Hematopoietic multipotent progenitor cell treated with erythropoietin and hydrocortisone succinate and interleukin-3 and kit ligand, for 15 days (in vitro differentiated cells): Measurements from ENCODE around the gene TSC22D1.
"Not testable (repeated sequence)": the region's sequence is repeated elsewhere in the genome, so short reads cannot be mapped to it uniquely, and the experiment has no call there.

ENCODE experiments used
- DNase-seq: peaks from one replicate; pipeline ENCODE4 v3.0.0-alpha.2; 2015; ENCODE audit warnings: low spot score

Gene TSC22D1

GRCh38 chr13:44575741-44576350, at the start of gene TSC22D1:
Gene TSC22D1 (minus strand): TSS chr13:44576330. CDS start chr13:44576074, 256 bp downstream.
- no peak for DNase-seq

- no peak for DNase-seq
Measured at GRCh38 chr13:44622708-44623107, 46.6 kb upstream of the TSC22D1 start.

- DNase-seq: no peak
Measured at GRCh38 chr13:44622261-44622660, 46.1 kb upstream of the TSC22D1 start.

- DNase-seq: no peak
Measured at GRCh38 chr13:44620057-44620456, 43.9 kb upstream of the TSC22D1 start.

DNA sequence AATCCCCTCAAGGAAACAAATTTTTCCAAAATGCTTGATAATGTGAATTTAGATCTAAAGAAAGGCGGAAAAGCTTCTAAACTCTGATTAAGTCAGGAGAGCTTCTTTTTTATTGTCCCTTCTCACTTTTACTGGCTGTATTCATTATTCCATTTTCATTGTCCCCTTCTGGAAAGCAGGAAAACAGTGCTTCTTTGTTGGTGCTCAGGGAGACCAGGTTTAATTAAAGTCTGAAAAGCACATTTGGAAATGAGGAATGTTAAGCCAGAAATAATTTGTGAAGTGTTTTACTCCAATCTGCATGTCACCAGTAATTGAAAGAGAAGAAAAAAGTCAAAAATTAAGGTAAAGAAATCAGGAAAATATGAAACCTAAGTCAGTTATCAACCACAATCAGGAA, 43.5 kb upstream of the TSC22D1 start:
- no peak for DNase-seq

DNA sequence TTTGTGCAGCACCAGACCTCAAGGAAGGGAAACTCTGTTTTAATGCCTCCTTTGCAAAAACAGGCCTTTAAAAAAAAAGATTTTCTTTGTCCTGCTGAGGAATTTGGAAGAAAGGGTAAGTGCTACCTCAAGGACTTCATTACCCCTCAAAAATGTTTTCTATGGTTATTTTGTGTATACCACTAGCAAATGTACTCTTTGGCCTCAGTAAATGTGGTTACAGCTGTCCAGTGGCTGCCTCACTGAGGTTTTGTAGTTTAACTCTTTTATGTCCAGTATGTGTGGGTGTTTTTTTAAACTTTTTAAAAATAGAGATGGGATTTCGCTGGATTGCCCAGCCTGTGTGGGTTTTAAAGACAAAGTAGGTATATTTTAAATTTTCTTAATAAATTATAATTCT, 42.2 kb upstream of the TSC22D1 start:
- no peak for DNase-seq

GRCh38 chr13:44617648-44618047, 41.5 kb upstream of the TSC22D1 start:
- no peak for DNase-seq

- no peak for DNase-seq
Measured at GRCh38 chr13:44609137-44609536, 33.0 kb upstream of the TSC22D1 start.

- DNase-seq: no peak
Measured at GRCh38 chr13:44605721-44606120, 29.6 kb upstream of the TSC22D1 start.

GRCh38 chr13:44605275-44605674, 29.1 kb upstream of the TSC22D1 start:
- no peak for DNase-seq

DNA sequence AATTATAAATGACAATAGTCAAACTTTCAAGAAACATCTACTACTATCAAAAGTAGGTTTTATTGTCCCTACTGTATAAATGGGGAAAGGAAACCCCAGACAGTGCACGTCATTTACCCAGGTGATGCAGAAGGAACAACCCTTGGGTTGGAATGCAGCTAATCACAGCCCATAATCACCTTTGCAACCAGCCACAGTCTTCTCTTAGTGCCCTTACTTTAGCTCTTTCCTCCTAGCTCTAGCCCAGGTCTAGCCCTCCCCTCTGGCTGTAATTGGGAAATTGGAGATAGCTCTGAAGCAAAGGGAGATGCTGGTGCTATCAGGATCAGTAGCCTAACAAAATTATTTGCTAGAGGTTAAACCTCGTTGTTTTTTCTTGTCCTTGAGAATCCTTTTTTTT, 25.5 kb upstream of the TSC22D1 start:
- no peak for DNase-seq

DNA sequence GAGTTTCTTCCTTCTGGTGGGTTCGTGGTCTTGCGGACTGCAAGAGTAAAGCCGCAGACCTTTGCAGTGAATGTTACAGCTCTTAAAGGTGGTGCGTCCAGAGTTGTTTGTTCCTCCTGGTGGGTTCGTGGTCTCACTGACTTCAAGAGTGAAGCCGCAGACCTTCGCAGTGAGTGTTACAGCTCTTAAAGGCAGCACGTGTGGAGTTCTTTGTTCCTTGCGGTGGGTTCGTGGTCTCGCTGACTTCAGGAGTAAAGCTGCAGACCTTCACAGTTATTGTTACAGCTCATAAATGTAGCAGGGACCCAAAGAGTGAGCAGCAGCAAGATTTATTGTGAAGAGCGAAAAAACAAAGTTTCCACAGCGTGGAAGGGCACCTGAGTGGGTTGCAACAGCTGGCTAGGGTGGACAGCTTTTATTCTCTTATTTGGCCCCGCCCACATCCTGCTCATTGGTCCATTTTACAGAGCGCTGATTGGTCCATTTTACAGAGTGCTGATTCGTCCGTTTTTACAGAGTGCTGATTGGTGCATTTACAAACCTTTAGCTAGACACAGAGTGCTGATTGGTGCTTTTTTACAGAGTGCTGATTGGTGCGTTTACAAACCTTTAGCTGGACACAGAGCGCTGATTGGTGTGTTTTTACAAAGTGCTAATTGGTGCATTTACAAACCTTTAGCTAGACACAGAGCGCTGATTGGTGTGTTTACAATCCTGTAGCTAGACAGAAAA, 17.9 kb upstream of the TSC22D1 start:
- DNase-seq: not testable (repeated sequence)

GRCh38 chr13:44592216-44592847, 16.2 kb upstream of the TSC22D1 start:
- no peak for DNase-seq

GRCh38 chr13:44591316-44591715, 15.2 kb upstream of the TSC22D1 start:
- no peak for DNase-seq

- DNase-seq: no peak
Measured at GRCh38 chr13:44583137-44583536, 7.0 kb upstream of the TSC22D1 start.

- no peak for DNase-seq
Measured at GRCh38 chr13:44578067-44578400, 1.9 kb upstream of the TSC22D1 start.

- DNase-seq: peak; percentile 87
Measured at GRCh38 chr13:44577236-44578066, 1.3 kb upstream of the TSC22D1 start.

DNA sequence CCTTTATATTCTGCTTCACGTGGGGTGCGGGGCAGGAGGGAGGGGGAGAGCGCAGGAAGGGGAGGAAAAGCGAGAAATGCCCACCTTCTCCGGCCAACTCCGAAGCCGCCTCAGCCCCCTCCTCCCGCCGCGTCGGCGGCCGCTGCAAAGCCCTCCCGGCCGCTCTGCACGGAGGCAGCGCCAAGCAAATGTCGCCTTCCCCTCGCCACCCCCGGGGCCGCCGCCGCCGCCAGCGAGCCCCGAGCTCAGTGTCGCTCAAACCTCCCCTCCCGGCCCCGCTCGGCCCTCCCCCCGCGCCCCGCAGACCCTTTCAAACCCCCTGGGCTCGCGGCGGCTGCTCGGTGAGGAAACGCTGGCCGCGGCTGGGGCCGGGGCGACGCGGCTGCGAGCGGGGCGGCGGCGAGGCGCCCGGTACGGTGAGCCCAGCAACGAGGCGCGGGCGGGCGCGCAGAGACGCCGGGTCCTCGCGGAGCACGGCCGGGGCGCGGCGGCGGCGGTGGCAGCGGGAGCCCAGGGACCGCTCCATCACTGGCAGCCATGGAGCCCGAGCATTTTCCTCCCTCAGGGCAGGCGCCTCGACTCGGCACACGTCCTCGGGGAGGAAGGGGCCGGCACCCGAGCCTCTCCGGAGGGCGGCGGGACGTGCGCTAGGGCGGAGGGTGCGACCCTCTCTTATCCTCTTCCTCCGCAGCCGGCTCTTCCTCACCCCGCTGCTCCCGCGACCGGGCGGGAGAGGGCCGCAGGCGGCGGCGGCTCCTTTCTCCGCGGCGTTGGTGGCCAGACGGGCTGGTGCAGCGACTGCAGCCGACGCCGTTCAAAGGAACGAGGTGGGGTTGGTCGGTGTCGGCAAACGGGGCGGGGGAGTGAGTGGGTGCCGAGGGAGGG, 463 bp upstream of the TSC22D1 start:
- DNase-seq: peak; percentile 31

DNA sequence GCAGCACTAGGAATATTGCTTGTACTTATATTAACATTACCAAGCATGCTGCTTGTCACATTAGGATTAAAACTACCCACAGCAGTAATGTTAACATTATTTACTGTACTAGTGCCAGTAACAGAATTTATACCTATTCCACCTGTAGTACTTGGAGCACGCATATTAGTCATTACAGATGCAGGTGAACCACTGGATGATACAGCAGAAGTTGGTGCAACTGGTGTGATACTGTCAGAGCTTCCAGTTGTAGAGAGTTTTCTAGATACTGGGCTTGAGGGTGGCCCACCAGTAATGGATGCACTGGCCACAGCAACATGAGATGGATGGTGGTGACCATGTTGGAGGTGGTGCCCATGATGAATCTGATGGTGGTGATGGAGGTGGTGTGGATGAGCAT, 1.1 kb downstream of the TSC22D1 start:
- no peak for DNase-seq

GRCh38 chr13:44574466-44574855, 1.7 kb downstream of the TSC22D1 start:
- no peak for DNase-seq

GRCh38 chr13:44573790-44574465, 2.2 kb downstream of the TSC22D1 start:
- DNase-seq: no peak
